ENCODE results near the gene NRROS. TPM values are rescaled to one million over a fixed set of nuclear protein-coding genes. Genes with fewer than 3 reads are reported as not detected.
"Not testable (repeated sequence)": the region's sequence is repeated elsewhere in the genome, so short reads cannot be mapped to it uniquely, and the experiment has no call there.

NRROS gene
- total and polyA plus RNA-seq, 2 experiments from 2014 or later: 0.33 TPM; not detected in 1

GRCh38 chr3:196609343-196609775 lies 30.1 kb upstream of the NRROS start:
- DNase-seq (ENCODE audit: low spot score): peak; percentile 93
- Histone ChIP-seq H3K36me3 (replicated peaks; ENCODE audit: insufficient read depth, low read depth) (no peaks in the 10 kb centered on the region), H3K4me3 (no peak overlapping the region), H3K9me3 (ENCODE audit: low read depth) (peaks cover 3% of the 10 kb centered on the region), H3K4me1 (ENCODE audit: insufficient read depth) (no peaks in the 10 kb centered on the region), H3K9me2 (replicated peaks; ENCODE audit: insufficient read depth) (no peaks in the 10 kb centered on the region), H4K20me1 (ENCODE audit: insufficient read depth, poor library complexity, severe bottlenecking) (no peaks in the 10 kb centered on the region), H2AFZ (no peak overlapping the region), H3K79me2 (no peaks in the 10 kb centered on the region), H3K4me2 (peak overlapping the region; percentile 35), H3K27ac (no peak overlapping the region), H3K27me3 (no peaks in the 10 kb centered on the region)
- WGBS (ENCODE audit: low lambda C conversion rate, missing lambda C conversion rate): 32% methylated on average over 5 of the region's 5 CpGs
- TF ChIP-seq EZH2phosphoT487 (IDR thresholded peaks at IDR 0.05; ENCODE audit: low read depth, severe bottlenecking, unreplicated experiment): no peak
- TF ChIP-seq CTCF (IDR thresholded peaks at IDR 0.05; ENCODE audit: poor library complexity): peak; percentile 86
- no peak for TF ChIP-seq EZH2 (IDR thresholded peaks at IDR 0.05; ENCODE audit: borderline replicate concordance)

GRCh38 chr3:196609805-196610515 lies 29.5 kb upstream of the NRROS start:
- TF ChIP-seq CTCF (IDR thresholded peaks at IDR 0.05; ENCODE audit: poor library complexity) (no peak), EZH2phosphoT487 (IDR thresholded peaks at IDR 0.05; ENCODE audit: low read depth, severe bottlenecking, unreplicated experiment) (no peak), EZH2 (IDR thresholded peaks at IDR 0.05; ENCODE audit: borderline replicate concordance) (no peak)

GRCh38 chr3:196611761-196612483 lies 27.6 kb upstream of the NRROS start:
- TF ChIP-seq CTCF (IDR thresholded peaks at IDR 0.05; ENCODE audit: poor library complexity) (no peak), EZH2phosphoT487 (IDR thresholded peaks at IDR 0.05; ENCODE audit: low read depth, severe bottlenecking, unreplicated experiment) (no peak), EZH2 (IDR thresholded peaks at IDR 0.05; ENCODE audit: borderline replicate concordance) (no peak)
- Histone ChIP-seq H3K4me2 (no peak overlapping the region), H3K79me2 (no peaks in the 10 kb centered on the region), H3K9me2 (replicated peaks; ENCODE audit: insufficient read depth) (no peaks in the 10 kb centered on the region), H3K9me3 (ENCODE audit: low read depth) (peaks cover 3% of the 10 kb centered on the region), H3K27me3 (no peaks in the 10 kb centered on the region), H2AFZ (no peak overlapping the region), H3K4me3 (no peak overlapping the region), H3K36me3 (replicated peaks; ENCODE audit: insufficient read depth, low read depth) (no peaks in the 10 kb centered on the region), H3K4me1 (ENCODE audit: insufficient read depth) (no peaks in the 10 kb centered on the region), H4K20me1 (ENCODE audit: insufficient read depth, poor library complexity, severe bottlenecking) (no peaks in the 10 kb centered on the region), H3K27ac (no peak overlapping the region)
- WGBS (ENCODE audit: low lambda C conversion rate, missing lambda C conversion rate): 73% methylated on average over 10 of the region's 10 CpGs
- no peak for DNase-seq (ENCODE audit: low spot score)

More at GRCh38 chr3:196609805-196610515, 29.5 kb upstream of the NRROS start:
- no peaks in the 10 kb centered on the region for H3K27me3 ChIP-seq
- no peaks in the 10 kb centered on the region for H3K4me1 ChIP-seq (ENCODE audit: insufficient read depth)
- peaks cover 3% of the 10 kb centered on the region for H3K9me3 ChIP-seq (ENCODE audit: low read depth)
- WGBS (ENCODE audit: low lambda C conversion rate, missing lambda C conversion rate): 87% methylated on average over 6 of the region's 6 CpGs
- H3K9me2 ChIP-seq (replicated peaks; ENCODE audit: insufficient read depth): no peaks in the 10 kb centered on the region
- H3K36me3 ChIP-seq (replicated peaks; ENCODE audit: insufficient read depth, low read depth): no peaks in the 10 kb centered on the region
- no peak overlapping the region for H2AFZ ChIP-seq
- H3K27ac ChIP-seq: no peak overlapping the region
- no peak overlapping the region for H3K4me3 ChIP-seq
- no peaks in the 10 kb centered on the region for H4K20me1 ChIP-seq (ENCODE audit: insufficient read depth, poor library complexity, severe bottlenecking)
- no peak for DNase-seq (ENCODE audit: low spot score)
- H3K4me2 ChIP-seq: no peak overlapping the region
- no peaks in the 10 kb centered on the region for H3K79me2 ChIP-seq

GRCh38 chr3:196615234-196615633 lies 24.3 kb upstream of the NRROS start:
- not testable (repeated sequence) for H3K4me2 ChIP-seq; H2AFZ ChIP-seq; H3K27ac ChIP-seq; H3K79me2 ChIP-seq; DNase-seq (ENCODE audit: low spot score); H3K27me3 ChIP-seq; H3K4me3 ChIP-seq; H3K9me2 ChIP-seq (replicated peaks; ENCODE audit: insufficient read depth); H3K36me3 ChIP-seq (replicated peaks; ENCODE audit: insufficient read depth, low read depth); H4K20me1 ChIP-seq (ENCODE audit: insufficient read depth, poor library complexity, severe bottlenecking); H3K4me1 ChIP-seq (ENCODE audit: insufficient read depth); H3K9me3 ChIP-seq (ENCODE audit: low read depth)
- 96% methylated on average over 6 of the region's 6 CpGs for WGBS (ENCODE audit: low lambda C conversion rate, missing lambda C conversion rate)

All from hepatocyte (in vitro differentiated cells).